SK-N-MC (cell line): ENCODE measurements around the gene PREB.

Experiments used
- EZH2 ChIP-seq: fragments of 200-600 bp; sonication (generic); IDR thresholded peaks from one replicate; pipeline ENCODE4 v1.6.1; 2017; ENCODE audit warnings: antibody characterized with exemption
- FOXP2 ChIP-seq: optimal IDR thresholded peaks from 2 replicates; pipeline ENCODE3; 2011; ENCODE audit warnings: mild to moderate bottlenecking, moderate library complexity; ENCODE audit not compliant: insufficient read depth; ENCODE audit errors: extremely low read length, control extremely low read depth
- POLR2AphosphoS5 ChIP-seq: IDR thresholded peaks from 2 replicates; pipeline ENCODE4 v1.6.1; 2012; ENCODE audit warnings: mild to moderate bottlenecking, low read depth, low read length, borderline replicate concordance

GRCh38 chr2:27088634-27089033 lies 45.8 kb downstream of the PREB start:
- TF ChIP-seq FOXP2 (no peak), POLR2AphosphoS5 (no peak), EZH2 (no peak)
